ENCODE results near the gene EDNRA.

Gene EDNRA

GRCh38 chr4:147542229-147542990, 61.5 kb downstream of the EDNRA start:
- no peak for DNase-seq (ENCODE audit: low read depth)

- DNase-seq (ENCODE audit: low read depth), result no peak
Measured at GRCh38 chr4:147543034-147543433, 62.1 kb downstream of the EDNRA start.

GRCh38 chr4:147546349-147546748, 65.5 kb downstream of the EDNRA start:
- DNase-seq (ENCODE audit: low read depth), result peak; percentile 82

- no peak for DNase-seq (ENCODE audit: low read depth)
Measured at GRCh38 chr4:147547314-147548056, 66.6 kb downstream of the EDNRA start.

- no peak for DNase-seq (ENCODE audit: low read depth)
Measured at GRCh38 chr4:147548256-147548655, 67.4 kb downstream of the EDNRA start.

GRCh38 chr4:147550626-147551246, 69.8 kb downstream of the EDNRA start:
- DNase-seq (ENCODE audit: low read depth), result peak; percentile 73

GRCh38 chr4:147560625-147561024, 79.7 kb downstream of the EDNRA start:
- DNase-seq (ENCODE audit: low read depth), result no peak

GRCh38 chr4:147566762-147567161, 85.9 kb downstream of the EDNRA start:
- DNase-seq (ENCODE audit: low read depth), result no peak

GRCh38 chr4:147567276-147567675, 86.4 kb downstream of the EDNRA start:
- DNase-seq (ENCODE audit: low read depth), result no peak

GRCh38 chr4:147570616-147571015, 89.7 kb downstream of the EDNRA start:
- no peak for DNase-seq (ENCODE audit: low read depth)

GRCh38 chr4:147571036-147571770, 90.3 kb downstream of the EDNRA start:
- no peak for DNase-seq (ENCODE audit: low read depth)

- DNase-seq (ENCODE audit: low read depth), result no peak
Measured at GRCh38 chr4:147576084-147576483, 95.2 kb downstream of the EDNRA start.

- DNase-seq (ENCODE audit: low read depth), result peak; percentile 93
Measured at GRCh38 chr4:147578051-147578476, 97.2 kb downstream of the EDNRA start.

GRCh38 chr4:147578593-147578992, 97.7 kb downstream of the EDNRA start:
- no peak for DNase-seq (ENCODE audit: low read depth)

GRCh38 chr4:147580396-147580795, 99.5 kb downstream of the EDNRA start:
- no peak for DNase-seq (ENCODE audit: low read depth)

GRCh38 chr4:147581606-147582350, 100.9 kb downstream of the EDNRA start:
- DNase-seq (ENCODE audit: low read depth), result peak; percentile 67

GRCh38 chr4:147582386-147583060, 101.6 kb downstream of the EDNRA start:
- DNase-seq (ENCODE audit: low read depth), result no peak

- DNase-seq (ENCODE audit: low read depth), result no peak
Measured at GRCh38 chr4:147583876-147584275, 103.0 kb downstream of the EDNRA start.

- DNase-seq (ENCODE audit: low read depth), result no peak
Measured at GRCh38 chr4:147586032-147586431, 105.1 kb downstream of the EDNRA start.

- DNase-seq (ENCODE audit: low read depth), result no peak
Measured at GRCh38 chr4:147586637-147587036, 105.7 kb downstream of the EDNRA start.

- DNase-seq (ENCODE audit: low read depth), result no peak
Measured at GRCh38 chr4:147587041-147587440, 106.1 kb downstream of the EDNRA start.
